OCI-LY7 (cell line): ENCODE data around the gene CDCA7L. TPM values are rescaled to one million over a fixed set of nuclear protein-coding genes. Genes with fewer than 3 reads are reported as not detected.
A peak's percentile ranks its signal among the peaks of the same experiment; 100 is the strongest.

Experiments used
- BruUV-seq: library from RNA; stranded (reverse); fragments of 400-500 nt; replicated peaks from 2 replicates; lab custom pipeline; 2021; lab: Mats Ljungman, UMichigan
- CTCF ChIA-PET: fragments of 300-600 bp; sonication (Branson Sonifier 250); formaldehyde crosslinking; loops from one replicate; lab custom pipeline; 2022; ENCODE audit warnings: antibody characterized with exemption; ENCODE audit not compliant: unreplicated experiment; lab: Charles Lee
- POLR2A ChIA-PET: fragments of 300-600 bp; sonication (Branson Sonifier 250); formaldehyde crosslinking; loops from one replicate; lab custom pipeline; 2022; ENCODE audit warnings: antibody characterized with exemption; lab: Charles Lee
- DNase-seq: peaks from one replicate; pipeline ENCODE4 v3.0.0-alpha.2; 2015; ENCODE audit warnings: low spot score
- H2AFZ ChIP-seq: fragments of 200-600 bp; sonication (generic), shearing (Covaris generic); 2 replicates; pipeline ENCODE4 v1.6.1; 2014; ENCODE audit warnings: mild to moderate bottlenecking, antibody characterized with exemption, low read length, moderate library complexity
- H3K27ac ChIP-seq: fragments of 200-600 bp; sonication (generic); 2 replicates; pipeline ENCODE4 v1.5.1; 2014; ENCODE audit warnings: mixed run types, low read depth, mild to moderate bottlenecking, moderate library complexity, low read length, inconsistent platforms; ENCODE audit not compliant: poor library complexity, severe bottlenecking
- H3K36me3 ChIP-seq: fragments of 200-600 bp; sonication (generic); 2 replicates; pipeline ENCODE4 v1.6.1; 2014; ENCODE audit warnings: mild to moderate bottlenecking, antibody characterized with exemption, low read length, moderate library complexity, mixed read lengths; ENCODE audit not compliant: insufficient read depth
- H3K4me1 ChIP-seq: fragments of 200-600 bp; sonication (generic); 2 replicates; pipeline ENCODE4 v1.5.1; 2014; ENCODE audit warnings: mild to moderate bottlenecking, low read length; ENCODE audit not compliant: insufficient read depth, poor library complexity, severe bottlenecking
- H3K4me2 ChIP-seq: fragments of 200-600 bp; sonication (generic); 2 replicates; pipeline ENCODE4 v1.6.1; 2014; ENCODE audit warnings: mild to moderate bottlenecking, low read length
- H3K4me3 ChIP-seq: fragments of 200-600 bp; sonication (generic); 2 replicates; pipeline ENCODE4 v1.5.1; 2014; ENCODE audit warnings: mild to moderate bottlenecking, low read depth, low read length; ENCODE audit not compliant: poor library complexity, severe bottlenecking
- H3K79me2 ChIP-seq: fragments of 200-600 bp; sonication (generic); 2 replicates; pipeline ENCODE4 v1.6.1; 2016; ENCODE audit warnings: low read depth, mild to moderate bottlenecking, low read length, moderate library complexity, mixed read lengths; ENCODE audit not compliant: insufficient read depth
- H3K9me2 ChIP-seq: fragments of 200-600 bp; sonication (generic); 2 replicates; pipeline ENCODE4 v1.6.1; 2016; ENCODE audit warnings: mild to moderate bottlenecking, low read length, mixed read lengths; ENCODE audit not compliant: insufficient read depth
- H3K9me3 ChIP-seq: fragments of 200-600 bp; sonication (generic); 2 replicates; pipeline ENCODE4 v1.6.1; 2014; ENCODE audit warnings: mild to moderate bottlenecking, mixed run types, low read length, mixed read lengths
- H4K20me1 ChIP-seq: fragments of 200-600 bp; sonication (generic); 2 replicates; pipeline ENCODE4 v1.6.1; 2014; ENCODE audit warnings: mild to moderate bottlenecking, antibody characterized with exemption, low read length, moderate library complexity, mixed read lengths; ENCODE audit not compliant: insufficient read depth
- CTCF ChIP-seq: fragments of 200-600 bp; sonication (generic); conservative IDR thresholded peaks from 2 replicates; pipeline ENCODE4 v1.5.1; 2014; ENCODE audit warnings: mild to moderate bottlenecking, antibody characterized with exemption, low read length, moderate library complexity, mixed read lengths
- EZH2phosphoT487 ChIP-seq: fragments of 200-600 bp; sonication (generic); IDR thresholded peaks from 2 replicates; pipeline ENCODE4 v1.6.1; 2018; ENCODE audit warnings: low read depth, borderline replicate concordance, mild to moderate bottlenecking, mixed run types, antibody characterized with exemption, low read length, moderate library complexity, mixed read lengths
- intact Hi-C: fragments of 100-400 bp; cut with micrococcal nuclease; formaldehyde crosslinking; loops from one replicate; pipeline ENCODE4 v1.10.0; 2022; ENCODE audit not compliant: unreplicated experiment
- total RNA-seq, 2 experiments: library from RNA; depleted of rRNA in 1 of 2; stranded (reverse); fragments of >200 nt in 1 of 2; shearing (Covaris generic) in 1 of 2; gene quantifications; 2 replicates each; pipeline ENCODE4 v1.2.3, GENCODE V29; 2014 to 2022

The CDCA7L gene
- total RNA-seq, 2 experiments from 2014 or later: 155 to 173 TPM

GRCh38 chr7:21969822-21970221, 24.1 kb upstream of the CDCA7L start:
- intact Hi-C loops: no loop called here

GRCh38 chr7:21967598-21968003, 21.9 kb upstream of the CDCA7L start:
- Histone ChIP-seq H3K4me2 (peak overlapping the region; percentile 71), H3K79me2 (no peaks in the 10 kb centered on the region), H3K4me1 (peaks cover 66% of the 10 kb centered on the region), H4K20me1 (no peaks in the 10 kb centered on the region), H3K36me3 (no peaks in the 10 kb centered on the region; the same call in 1 of the 2 replicates), H3K27ac (peak overlapping the region; percentile 91), H2AFZ (peak overlapping the region; percentile 69), H3K9me3 (peaks cover 7% of the 10 kb centered on the region; the same call in 1 of the 2 replicates), H3K4me3 (peak overlapping the region; percentile 59), H3K9me2 (no peaks in the 10 kb centered on the region)
- TF ChIP-seq CTCF (no peak; the same call in 1 of the 2 replicates), EZH2phosphoT487 (no peak)
- intact Hi-C loops: no loop called here
- TSS peak; percentile 90 for BruUV-seq
- CTCF ChIA-PET: interaction anchor here (1.0 kb wide), 2 partner anchors 22 to 56 kb away, joined by 3 to 5 read pairs; partner anchors contain the start of gene CDCA7L
- peak; percentile 75 for DNase-seq
- POLR2A ChIA-PET: interaction anchor here (0.5 to 8.5 kb wide), 17 partner anchors 10 to 544 kb away, joined by 3 to 194 read pairs (median 5); partner anchors contain the start of gene CDCA7L

More at GRCh38 chr7:21969822-21970221, 24.1 kb upstream of the CDCA7L start:
- ChIA-PET POLR2A (interaction anchor here (1.2 to 8.5 kb wide), 5 partner anchors 8 to 65 kb away, joined by 3 to 194 read pairs (median 8); partner anchors contain the start of gene CDCA7L), CTCF (interaction anchor here (0.8 kb wide), 1 partner anchor 18 kb away, joined by 3 read pairs; no protein-coding TSS in a partner anchor)
- Histone ChIP-seq H2AFZ (no peak overlapping the region), H3K4me1 (peaks cover 45% of the 10 kb centered on the region), H3K27ac (no peak overlapping the region), H3K9me3 (peaks cover 7% of the 10 kb centered on the region; the same call in 1 of the 2 replicates), H3K4me2 (no peak overlapping the region), H4K20me1 (no peaks in the 10 kb centered on the region), H3K79me2 (no peaks in the 10 kb centered on the region), H3K36me3 (no peaks in the 10 kb centered on the region; the same call in 1 of the 2 replicates), H3K4me3 (no peak overlapping the region), H3K9me2 (no peaks in the 10 kb centered on the region)
- no peak for DNase-seq
- TF ChIP-seq EZH2phosphoT487 (no peak), CTCF (no peak)
- BruUV-seq: no TSS peak

DNA sequence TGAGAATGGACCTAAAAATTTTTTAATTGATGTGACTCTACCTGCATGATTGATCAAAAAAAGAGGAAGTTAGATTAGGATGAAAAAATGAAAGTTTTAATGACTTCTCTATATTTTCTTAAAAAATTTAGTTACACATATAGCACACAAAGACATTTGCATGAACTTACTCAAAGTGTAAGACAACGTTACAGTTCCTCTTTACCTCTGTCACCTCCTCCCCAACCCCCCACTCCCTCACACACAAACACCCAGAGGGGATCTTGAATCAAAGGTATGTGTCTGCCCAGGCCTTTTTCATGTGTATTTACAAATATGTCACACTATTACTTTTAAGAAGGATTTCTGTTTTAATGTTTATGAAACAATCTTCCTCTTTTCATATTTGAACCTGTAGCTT, 20.6 kb upstream of the CDCA7L start:
- peak; percentile 88 for DNase-seq
- H3K4me1 ChIP-seq: peaks cover 66% of the 10 kb centered on the region
- H3K9me2 ChIP-seq: no peaks in the 10 kb centered on the region
- peak overlapping the region; percentile 95 for H2AFZ ChIP-seq
- TF ChIP-seq EZH2phosphoT487 (no peak), CTCF (no peak)
- ChIA-PET CTCF (interaction anchor here (1.3 kb wide), 1 partner anchor 20 kb away, joined by 5 read pairs; the partner anchor contains the start of gene CDCA7L), POLR2A (interaction anchor here (0.6 to 8.5 kb wide), 9 partner anchors 10 to 1630 kb away, joined by 3 to 194 read pairs (median 4); partner anchors contain the start of gene CDCA7L)
- peaks cover 1% of the 10 kb centered on the region; the same call in 1 of the 2 replicates for H3K9me3 ChIP-seq
- BruUV-seq: no TSS peak
- peak overlapping the region; percentile 71 for H3K4me2 ChIP-seq
- peak overlapping the region; percentile 91 for H3K27ac ChIP-seq
- no peaks in the 10 kb centered on the region for H4K20me1 ChIP-seq
- H3K36me3 ChIP-seq: no peaks in the 10 kb centered on the region; the same call in 1 of the 2 replicates
- intact Hi-C loops: loop anchor here (1.0 kb wide), 1 partner anchor 21 kb away; the partner anchor contains the start of gene CDCA7L
- H3K79me2 ChIP-seq: no peaks in the 10 kb centered on the region
- H3K4me3 ChIP-seq: peak overlapping the region; percentile 59
